ENCODE results near the gene RHOU. TPM values are rescaled to one million over a fixed set of nuclear protein-coding genes. Genes with fewer than 3 reads are reported as not detected.

RHOU gene
- total RNA-seq, 1 donor from 2014 or later, result 6.1 TPM

DNA sequence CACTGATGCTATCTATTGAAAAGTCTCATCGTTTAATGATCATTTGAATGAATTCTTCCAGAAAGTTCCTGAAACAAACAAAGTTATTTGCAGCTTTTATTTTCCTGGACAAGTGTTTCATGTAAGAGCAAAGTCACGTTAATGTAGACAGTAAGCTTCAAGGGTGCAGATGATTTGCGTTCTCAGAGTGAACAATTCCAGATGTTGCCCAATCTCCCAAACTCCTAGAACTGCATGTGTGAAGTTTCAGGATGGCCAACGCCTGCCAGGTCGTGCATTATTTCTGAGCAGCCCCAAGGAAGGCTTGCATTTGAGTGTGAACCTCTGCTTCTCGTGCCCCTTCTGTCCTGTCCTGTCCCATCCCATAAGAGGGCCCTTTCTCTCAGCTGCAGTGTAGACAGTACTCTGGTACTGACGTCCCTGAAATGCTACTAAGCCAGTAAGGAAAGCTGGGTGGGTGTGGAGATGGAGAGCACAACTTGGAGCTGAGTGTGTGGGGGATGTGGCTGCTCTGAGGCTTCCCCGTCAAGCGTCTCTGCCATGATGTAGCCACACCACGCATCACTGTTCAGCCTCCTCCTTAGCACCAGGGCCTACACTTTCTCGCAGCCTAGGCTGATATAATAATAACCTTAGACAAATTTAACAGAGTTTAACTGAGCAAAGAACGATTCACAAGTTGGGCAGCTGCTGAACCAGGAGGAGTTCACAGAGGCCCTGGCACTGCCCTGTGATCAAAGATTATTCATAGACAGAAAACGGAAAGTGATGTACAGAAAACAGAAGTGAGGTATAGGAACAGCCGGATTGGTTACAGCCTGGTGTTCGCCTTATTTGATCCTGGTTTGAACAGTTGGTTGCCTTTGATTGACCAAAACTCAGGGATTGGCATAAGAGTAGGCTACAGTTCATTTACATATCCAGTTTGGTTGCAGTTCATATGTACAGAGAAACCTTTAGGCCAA, 50.4 kb downstream of the RHOU start:
- Mint-ChIP-seq H3K27ac (ENCODE audit: unreplicated experiment) (no peak overlapping the region), H3K36me3 (ENCODE audit: low read depth, unreplicated experiment) (no peaks in the 10 kb centered on the region), H3K27me3 (ENCODE audit: low read depth, unreplicated experiment) (peaks cover 25% of the 10 kb centered on the region), H3K9me3 (ENCODE audit: unreplicated experiment) (peaks cover 8% of the 10 kb centered on the region), H3K4me3 (ENCODE audit: unreplicated experiment) (no peak overlapping the region), H3K4me1 (ENCODE audit: low read depth, unreplicated experiment) (no peaks in the 10 kb centered on the region)
- H3K36me3 ChIP-seq (ENCODE audit: insufficient read depth, low read length), result no peaks in the 10 kb centered on the region
- peaks cover 3% of the 10 kb centered on the region for H3K9me3 ChIP-seq (ENCODE audit: insufficient read depth, low read depth, low read length)
- peaks cover 5% of the 10 kb centered on the region for H3K4me1 ChIP-seq (ENCODE audit: insufficient read depth, low read length)
- no peak overlapping the region for H3K4me3 ChIP-seq (ENCODE audit: insufficient read depth, low read depth, low read length)
- H3K9ac ChIP-seq (ENCODE audit: low read length), result no peak overlapping the region
- FAIRE-seq, result no peak
- H2AFZ ChIP-seq (ENCODE audit: low read depth, low read length), result no peak overlapping the region
- H4K20me1 ChIP-seq (ENCODE audit: insufficient read depth, low read length), result no peaks in the 10 kb centered on the region
- no peaks in the 10 kb centered on the region for H3K79me2 ChIP-seq (ENCODE audit: insufficient read depth, low read length)
- no peak overlapping the region for H3K27ac ChIP-seq (ENCODE audit: low read depth, low read length)
- H3K4me2 ChIP-seq (ENCODE audit: low read length), result no peak overlapping the region
- peaks cover 4% of the 10 kb centered on the region for H3K27me3 ChIP-seq (ENCODE audit: insufficient read depth, low read length)
- no peak for DNase-seq (ENCODE audit: low read depth)
- TF ChIP-seq CTCF (IDR thresholded peaks at IDR 0.05; ENCODE audit: insufficient read depth, low read depth, low read length) (no peak), EZH2 (IDR thresholded peaks at IDR 0.05; ENCODE audit: insufficient read depth, low read length) (no peak)

- no peak for FAIRE-seq
These were observed 51.3 kb downstream of the RHOU start for GRCh38 chr1:228786361-228787129.

More at GRCh38 chr1:228786361-228787129, 51.3 kb downstream of the RHOU start:
- Histone ChIP-seq H3K27ac (ENCODE audit: low read depth, low read length) (no peak overlapping the region), H2AFZ (ENCODE audit: low read depth, low read length) (no peak overlapping the region), H3K79me2 (ENCODE audit: insufficient read depth, low read length) (no peaks in the 10 kb centered on the region), H4K20me1 (ENCODE audit: insufficient read depth, low read length) (no peaks in the 10 kb centered on the region), H3K4me2 (ENCODE audit: low read length) (no peak overlapping the region), H3K4me3 (ENCODE audit: insufficient read depth, low read depth, low read length) (no peak overlapping the region), H3K36me3 (ENCODE audit: insufficient read depth, low read length) (no peaks in the 10 kb centered on the region), H3K27me3 (ENCODE audit: insufficient read depth, low read length) (peaks cover 4% of the 10 kb centered on the region), H3K9ac (ENCODE audit: low read length) (no peak overlapping the region), H3K9me3 (ENCODE audit: insufficient read depth, low read depth, low read length) (peaks cover 3% of the 10 kb centered on the region), H3K4me1 (ENCODE audit: insufficient read depth, low read length) (peaks cover 2% of the 10 kb centered on the region)
- H3K4me1 Mint-ChIP-seq (ENCODE audit: low read depth, unreplicated experiment), result no peaks in the 10 kb centered on the region
- DNase-seq (ENCODE audit: low read depth), result no peak
- peaks cover 8% of the 10 kb centered on the region for H3K9me3 Mint-ChIP-seq (ENCODE audit: unreplicated experiment)
- H3K27me3 Mint-ChIP-seq (ENCODE audit: low read depth, unreplicated experiment), result peaks cover 29% of the 10 kb centered on the region
- no peak overlapping the region for H3K27ac Mint-ChIP-seq (ENCODE audit: unreplicated experiment)
- H3K4me3 Mint-ChIP-seq (ENCODE audit: unreplicated experiment), result no peak overlapping the region
- H3K36me3 Mint-ChIP-seq (ENCODE audit: low read depth, unreplicated experiment), result no peaks in the 10 kb centered on the region
- TF ChIP-seq EZH2 (IDR thresholded peaks at IDR 0.05; ENCODE audit: insufficient read depth, low read length) (no peak), CTCF (IDR thresholded peaks at IDR 0.05; ENCODE audit: insufficient read depth, low read depth, low read length) (no peak)

All from astrocyte (in vitro differentiated cells and primary cell).